GM18505 (cell line): ENCODE results near the gene AGTR1.

Experiments
- ATAC-seq: cut with Tn5 transposase; IDR thresholded peaks from one replicate; pipeline ENCODE4 v1.9.1; 2021; ENCODE audit not compliant: unreplicated experiment
- POLR2A ChIP-seq: IDR thresholded peaks from 4 replicates; pipeline ENCODE4 v1.6.1; 2011; ENCODE audit warnings: borderline replicate concordance; ENCODE audit not compliant: insufficient read depth, insufficient read length; ENCODE audit errors: extremely low read depth

The AGTR1 gene

GRCh38 chr3:148708409-148708808 is 10.7 kb downstream of the AGTR1 start:
- TF ChIP-seq POLR2A, result no peak
- ATAC-seq, result no peak

- ATAC-seq, result no peak
- TF ChIP-seq POLR2A, result no peak
Observed at GRCh38 chr3:148709560-148710253, 12.0 kb downstream of the AGTR1 start.

- no peak for ATAC-seq
- no peak for TF ChIP-seq POLR2A
Observed at GRCh38 chr3:148710665-148711064, 13.0 kb downstream of the AGTR1 start.

- no peak for TF ChIP-seq POLR2A
- no peak for ATAC-seq
Observed at GRCh38 chr3:148711981-148712666, 14.4 kb downstream of the AGTR1 start.

GRCh38 chr3:148714521-148714920 is 16.8 kb downstream of the AGTR1 start:
- TF ChIP-seq POLR2A, result no peak
- ATAC-seq, result no peak

- ATAC-seq, result no peak
- no peak for TF ChIP-seq POLR2A
Observed at GRCh38 chr3:148716657-148717056, 19.0 kb downstream of the AGTR1 start.

- no peak for TF ChIP-seq POLR2A
- no peak for ATAC-seq
Observed at GRCh38 chr3:148717885-148718561, 20.3 kb downstream of the AGTR1 start.

- ATAC-seq, result no peak
- no peak for TF ChIP-seq POLR2A
Observed at GRCh38 chr3:148718982-148719862, 21.5 kb downstream of the AGTR1 start.

- TF ChIP-seq POLR2A, result no peak
- ATAC-seq, result no peak
Observed at GRCh38 chr3:148720873-148721272, 23.2 kb downstream of the AGTR1 start.

GRCh38 chr3:148723631-148724030 is 25.9 kb downstream of the AGTR1 start:
- no peak for ATAC-seq
- TF ChIP-seq POLR2A, result no peak

GRCh38 chr3:148727231-148727630 is 29.5 kb downstream of the AGTR1 start:
- TF ChIP-seq POLR2A, result no peak
- peak; percentile 83 for ATAC-seq

- ATAC-seq, result no peak
- TF ChIP-seq POLR2A, result no peak
Observed at GRCh38 chr3:148728753-148729152, 31.1 kb downstream of the AGTR1 start.

- ATAC-seq, result no peak
Observed at GRCh38 chr3:148729476-148730055, 31.9 kb downstream of the AGTR1 start.

More at GRCh38 chr3:148729476-148730055, 31.9 kb downstream of the AGTR1 start:
- TF ChIP-seq POLR2A, result no peak
